C4-2B (cell line): ENCODE measurements around the gene RXRA.

Source experiments
- CTCF ChIP-seq: fragments of 450-650 bp; conservative IDR thresholded peaks from 2 replicates; pipeline ENCODE4 v1.5.1; 2017; ENCODE audit warnings: mild to moderate bottlenecking
- ZFX ChIP-seq: fragments of 450-650 bp; IDR thresholded peaks from 2 replicates; pipeline ENCODE4 v1.6.1; 2017

DNA sequence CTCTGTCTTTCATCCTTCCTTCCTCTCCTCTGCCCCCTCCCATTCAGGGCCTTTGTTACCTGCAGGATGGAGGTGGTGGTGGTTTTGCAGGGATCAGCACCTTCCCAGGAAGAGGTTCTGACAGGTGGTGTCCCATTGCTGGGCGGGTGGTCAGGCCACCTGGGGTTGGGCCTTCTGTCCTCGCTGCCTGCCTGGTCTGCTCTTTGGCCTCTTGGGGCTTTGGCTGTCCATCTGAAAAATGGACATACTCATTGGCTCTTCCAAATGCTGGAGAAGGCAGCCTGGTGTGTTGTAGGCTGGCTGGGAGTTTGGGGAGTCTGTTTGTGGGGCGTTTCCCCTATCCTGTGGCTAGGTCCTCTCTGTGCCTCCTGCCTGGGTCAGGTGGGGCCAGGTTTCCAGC, 4.3 kb downstream of the RXRA start:
- TF ChIP-seq CTCF: no peak
- TF ChIP-seq ZFX: no peak
